Activated T-helper 2 cell treated with anti-CD3 and anti-CD28 coated beads, Interferon-gamma antibody, Interleukin-2, Interleukin-4, amounts not matched to agents 10 μg/mL and 5 μg/mL and 100 μg/mL, durations not matched to agents 14 hours and 24 hours and 36 hours (primary cell): ENCODE results near the gene SPANXB1. TPM values are rescaled to one million over a fixed set of nuclear protein-coding genes. Genes with fewer than 3 reads are reported as not detected.
"Not testable (repeated sequence)": the region's sequence is repeated elsewhere in the genome, so short reads cannot be mapped to it uniquely, and the experiment has no call there.

Source experiments
- DNase-seq: peaks from one replicate; pipeline ENCODE4 v3.0.0; 2021; ENCODE audit warnings: low spot score
- H3K27ac Mint-ChIP-seq: one replicate; pipeline ENCODE4 v1.8.0; 2021; ENCODE audit warnings: mixed read lengths
- H3K27me3 Mint-ChIP-seq: one replicate; pipeline ENCODE4 v1.8.0; 2021; ENCODE audit warnings: low read depth, mixed read lengths
- H3K36me3 Mint-ChIP-seq: one replicate; pipeline ENCODE4 v1.8.0; 2021; ENCODE audit warnings: low read depth, mixed read lengths
- H3K4me1 Mint-ChIP-seq: one replicate; pipeline ENCODE4 v1.8.0; 2021; ENCODE audit warnings: low read depth, mixed read lengths
- H3K4me3 Mint-ChIP-seq: one replicate; pipeline ENCODE4 v1.8.0; 2021; ENCODE audit warnings: low read depth, mild to moderate bottlenecking, moderate library complexity, mixed read lengths
- H3K9me3 Mint-ChIP-seq: one replicate; pipeline ENCODE4 v1.8.0; 2021; ENCODE audit warnings: mixed read lengths
- intact Hi-C: fragments of 100-400 bp; cut with micrococcal nuclease; formaldehyde crosslinking; loops from one replicate; pipeline ENCODE4 v1.15.1; 2023
- total RNA-seq: library from RNA; stranded (reverse); gene quantifications from 2 replicates; pipeline ENCODE4 v1.2.3, GENCODE V29; 2022

SPANXB1 gene
- total RNA-seq, result not detected in 2 replicates

DNA sequence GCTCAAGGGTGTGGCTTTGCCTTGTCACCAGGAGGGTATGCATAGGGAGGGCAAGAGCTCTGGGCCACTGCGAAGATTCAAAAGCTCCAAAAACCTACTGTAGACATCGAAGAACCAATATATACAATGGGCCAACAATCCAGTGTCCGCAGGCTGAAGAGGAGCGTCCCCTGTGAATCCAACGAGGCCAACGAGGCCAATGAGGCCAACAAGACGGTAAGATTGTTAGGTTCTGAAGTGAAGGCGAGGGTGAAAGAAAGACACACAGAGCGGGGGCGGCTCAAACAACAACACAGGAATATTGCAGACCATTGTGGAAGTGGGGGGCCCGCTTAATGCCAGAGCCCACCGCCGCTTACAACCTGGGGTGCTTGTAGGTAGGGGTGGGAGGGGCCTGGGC is at the start of gene SPANXB1:
SPANXB1 (plus strand) TSS at position 27 of the 400 bp plus-strand sequence; CDS start at position 127, 100 bp downstream.
- H3K4me1 Mint-ChIP-seq, DNase-seq, H3K27me3 Mint-ChIP-seq, H3K27ac Mint-ChIP-seq, H3K4me3 Mint-ChIP-seq, H3K9me3 Mint-ChIP-seq, intact Hi-C loops, H3K36me3 Mint-ChIP-seq: not testable (repeated sequence)

GRCh38 chrX:140967036-140967435 is 35.4 kb upstream of the SPANXB1 start:
- Mint-ChIP-seq H3K36me3 (no peaks in the 10 kb centered on the region), H3K4me3 (no peak overlapping the region), H3K27me3 (no peaks in the 10 kb centered on the region), H3K4me1 (no peaks in the 10 kb centered on the region), H3K27ac (no peak overlapping the region), H3K9me3 (no peaks in the 10 kb centered on the region)
- intact Hi-C loops, result no loop called here
- no peak for DNase-seq

- no peak overlapping the region for H3K27ac Mint-ChIP-seq
- no peaks in the 10 kb centered on the region for H3K27me3 Mint-ChIP-seq
- no peak for DNase-seq
- H3K4me3 Mint-ChIP-seq, result no peak overlapping the region
- no peaks in the 10 kb centered on the region for H3K36me3 Mint-ChIP-seq
- intact Hi-C loops, result no loop called here
- no peaks in the 10 kb centered on the region for H3K9me3 Mint-ChIP-seq
- no peaks in the 10 kb centered on the region for H3K4me1 Mint-ChIP-seq
Measured at GRCh38 chrX:140971099-140971795, 31.1 kb upstream of the SPANXB1 start.

DNA sequence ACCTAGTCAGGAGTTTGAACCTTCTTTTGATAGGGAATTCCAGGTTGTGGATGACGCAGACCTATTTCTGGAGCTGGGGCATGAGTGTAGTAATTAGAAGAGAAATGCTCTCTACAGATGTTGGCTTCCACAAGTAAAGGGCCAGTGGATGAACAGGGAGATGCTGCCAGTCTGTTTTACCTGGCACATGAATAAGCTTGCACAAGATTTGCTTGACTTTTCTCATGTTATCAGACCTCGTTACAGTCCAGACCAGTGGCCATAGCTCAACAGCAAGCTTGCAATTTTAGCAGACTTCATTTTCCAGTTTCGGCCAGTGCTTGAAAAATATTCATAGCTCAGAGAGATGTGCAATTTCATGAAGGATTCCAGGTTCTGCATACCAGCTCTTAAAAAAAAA is 26.9 kb upstream of the SPANXB1 start:
- Mint-ChIP-seq H3K27me3 (no peaks in the 10 kb centered on the region), H3K4me3 (no peak overlapping the region), H3K36me3 (no peaks in the 10 kb centered on the region), H3K4me1 (no peaks in the 10 kb centered on the region), H3K9me3 (no peaks in the 10 kb centered on the region), H3K27ac (no peak overlapping the region)
- no peak for DNase-seq
- intact Hi-C loops, result no loop called here

DNA sequence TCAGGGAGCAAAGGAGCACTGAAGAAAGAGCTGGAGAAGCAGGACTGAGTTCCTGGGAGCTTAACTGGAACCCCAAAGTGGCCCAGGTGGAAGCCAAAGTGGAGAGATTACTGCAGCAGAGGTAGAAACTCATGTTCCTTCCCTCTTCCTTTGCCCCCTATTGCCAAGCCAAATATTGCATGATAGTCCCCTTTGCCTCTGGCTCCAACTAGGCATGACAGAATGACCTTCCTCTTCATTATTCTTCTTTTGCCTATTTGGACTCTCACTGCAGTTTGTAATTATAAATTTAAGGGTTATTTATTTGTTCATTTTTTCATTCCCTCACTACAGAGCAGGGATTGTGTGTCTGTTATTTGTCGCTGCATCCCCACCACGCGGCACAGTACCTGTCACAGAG is 22.1 kb upstream of the SPANXB1 start:
- Mint-ChIP-seq H3K4me3 (no peak overlapping the region), H3K36me3 (no peaks in the 10 kb centered on the region), H3K4me1 (no peaks in the 10 kb centered on the region), H3K27me3 (no peaks in the 10 kb centered on the region), H3K27ac (no peak overlapping the region), H3K9me3 (no peaks in the 10 kb centered on the region)
- no peak for DNase-seq
- intact Hi-C loops, result no loop called here

DNA sequence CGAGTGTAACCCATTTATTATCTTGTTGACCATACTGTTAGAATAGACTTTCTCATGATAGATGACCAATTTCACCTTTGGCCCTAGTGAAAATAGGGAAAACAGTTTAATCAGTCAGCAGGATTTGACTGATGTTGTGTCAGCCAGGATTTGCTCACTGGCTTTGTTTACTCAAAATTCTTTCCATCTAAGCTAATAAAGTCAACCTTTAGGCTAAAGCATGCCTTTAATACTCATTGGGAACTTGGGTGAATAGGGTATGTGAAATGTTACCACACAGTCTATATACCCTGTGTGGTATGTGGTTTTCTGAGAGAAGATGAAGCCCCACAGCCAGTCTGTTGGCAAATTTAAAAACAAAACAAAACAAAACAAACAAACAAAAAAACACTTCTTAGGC is 18.7 kb upstream of the SPANXB1 start:
- DNase-seq, result no peak
- Mint-ChIP-seq H3K9me3 (no peaks in the 10 kb centered on the region), H3K36me3 (no peaks in the 10 kb centered on the region), H3K27me3 (no peaks in the 10 kb centered on the region), H3K4me3 (no peak overlapping the region), H3K27ac (no peak overlapping the region), H3K4me1 (no peaks in the 10 kb centered on the region)
- intact Hi-C loops, result no loop called here

- H3K9me3 Mint-ChIP-seq, H3K27ac Mint-ChIP-seq, intact Hi-C loops, DNase-seq, H3K27me3 Mint-ChIP-seq, H3K4me3 Mint-ChIP-seq, H3K36me3 Mint-ChIP-seq, H3K4me1 Mint-ChIP-seq: not testable (repeated sequence)
Measured at GRCh38 chrX:141005243-141005642, 2.8 kb downstream of the SPANXB1 start.

- H3K9me3 Mint-ChIP-seq, intact Hi-C loops, H3K27me3 Mint-ChIP-seq, H3K4me3 Mint-ChIP-seq, DNase-seq, H3K36me3 Mint-ChIP-seq, H3K4me1 Mint-ChIP-seq, H3K27ac Mint-ChIP-seq: not testable (repeated sequence)
Measured at GRCh38 chrX:141044246-141044645, 41.9 kb downstream of the SPANXB1 start.

GRCh38 chrX:141049878-141050277 is 47.5 kb downstream of the SPANXB1 start:
- intact Hi-C loops, H3K27ac Mint-ChIP-seq: not testable (repeated sequence)

DNA sequence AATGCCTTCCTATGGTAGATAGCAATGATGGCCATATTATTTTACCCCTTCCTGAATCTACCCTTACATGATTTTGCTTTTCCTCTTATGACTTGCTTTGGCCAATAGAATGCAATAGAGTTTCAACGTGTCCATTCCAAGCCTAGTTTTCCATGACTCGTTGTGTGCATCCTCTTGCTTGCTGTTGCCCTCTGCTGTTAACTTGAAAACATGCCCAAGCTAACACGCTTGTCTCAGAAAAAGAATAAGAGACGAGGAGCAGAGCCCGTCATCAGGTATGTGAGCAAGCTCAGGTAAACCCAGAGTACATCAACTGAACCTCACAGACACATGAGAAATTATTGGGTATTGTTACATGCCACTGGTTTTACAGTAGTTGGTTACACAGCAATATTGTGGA is 49.7 kb downstream of the SPANXB1 start:
- H3K4me3 Mint-ChIP-seq, H3K4me1 Mint-ChIP-seq, H3K27ac Mint-ChIP-seq, H3K9me3 Mint-ChIP-seq, H3K27me3 Mint-ChIP-seq, H3K36me3 Mint-ChIP-seq, DNase-seq, intact Hi-C loops: not testable (repeated sequence)

More at GRCh38 chrX:141049878-141050277, 47.5 kb downstream of the SPANXB1 start:
- not testable (repeated sequence) for H3K36me3 Mint-ChIP-seq, H3K27me3 Mint-ChIP-seq, H3K4me3 Mint-ChIP-seq, H3K9me3 Mint-ChIP-seq, H3K4me1 Mint-ChIP-seq, DNase-seq

Other genes with a start within 250 kb of the SPANXB1 start
- 6.0 and 6.2 TPM in 2 replicates for gene LDOC1, start 174.5 kb downstream of the SPANXB1 start, total RNA-seq
- not detected in 2 replicates for gene SPANXC, start 239.9 kb downstream of the SPANXB1 start, total RNA-seq